Activated T-cell treated with anti-CD3 and anti-CD28 coated beads for 1 hour (primary cell): ENCODE data around the gene RAB9A.
"Not testable (repeated sequence)": the region's sequence is repeated elsewhere in the genome, so short reads cannot be mapped to it uniquely, and the experiment has no call there.

Source experiments
- DNase-seq: peaks from one replicate; pipeline ENCODE4 v3.0.0-alpha.2; 2020; ENCODE audit warnings: low read depth

The RAB9A gene

GRCh38 chrX:13702111-13702789 is 13.3 kb downstream of the RAB9A start:
- DNase-seq, result no peak

- no peak for DNase-seq
These were observed 14.2 kb downstream of the RAB9A start for GRCh38 chrX:13703135-13703534.

- no peak for DNase-seq
These were observed 14.7 kb downstream of the RAB9A start for GRCh38 chrX:13703589-13703988.

DNA sequence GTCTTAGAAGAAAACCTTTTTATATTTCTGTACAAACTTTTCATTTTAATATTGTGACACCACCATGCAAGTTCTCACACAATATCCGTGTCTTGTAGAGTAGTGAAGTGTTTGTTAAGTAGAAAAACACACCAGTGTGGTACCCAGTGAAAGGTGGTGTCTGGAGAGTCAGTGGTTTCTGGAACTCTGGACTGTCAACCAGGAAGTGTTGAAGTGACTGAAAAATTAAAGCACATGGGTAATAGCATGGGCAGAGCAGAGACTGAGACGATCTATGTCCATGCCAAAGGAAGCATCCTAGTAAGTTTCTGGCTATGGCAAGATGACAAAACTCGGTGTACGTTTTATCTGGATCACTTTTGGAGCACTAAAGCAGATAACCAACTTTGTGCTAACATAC is 22.2 kb downstream of the RAB9A start:
- DNase-seq, result no peak

DNA sequence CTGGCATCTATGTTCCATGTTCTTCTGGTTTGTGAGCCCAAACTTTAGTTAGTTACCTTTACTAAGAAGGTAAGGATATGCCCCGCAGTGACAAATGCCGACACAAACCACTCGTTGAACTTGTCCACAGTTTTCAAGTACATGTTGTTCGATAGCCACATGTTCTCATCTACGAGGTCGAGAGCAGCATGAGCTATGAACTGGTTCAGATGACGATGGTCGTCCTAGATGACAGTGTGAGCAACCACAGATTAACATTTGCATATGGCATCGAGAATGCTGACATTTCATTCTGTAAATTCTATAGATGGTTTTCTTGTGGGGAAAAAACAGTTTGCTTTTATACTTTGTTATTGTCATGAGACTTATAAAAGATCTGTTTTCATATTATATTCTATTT is 27.5 kb downstream of the RAB9A start:
- no peak for DNase-seq

- DNase-seq, result no peak
These were observed 28.0 kb downstream of the RAB9A start for GRCh38 chrX:13716905-13717304.

DNA sequence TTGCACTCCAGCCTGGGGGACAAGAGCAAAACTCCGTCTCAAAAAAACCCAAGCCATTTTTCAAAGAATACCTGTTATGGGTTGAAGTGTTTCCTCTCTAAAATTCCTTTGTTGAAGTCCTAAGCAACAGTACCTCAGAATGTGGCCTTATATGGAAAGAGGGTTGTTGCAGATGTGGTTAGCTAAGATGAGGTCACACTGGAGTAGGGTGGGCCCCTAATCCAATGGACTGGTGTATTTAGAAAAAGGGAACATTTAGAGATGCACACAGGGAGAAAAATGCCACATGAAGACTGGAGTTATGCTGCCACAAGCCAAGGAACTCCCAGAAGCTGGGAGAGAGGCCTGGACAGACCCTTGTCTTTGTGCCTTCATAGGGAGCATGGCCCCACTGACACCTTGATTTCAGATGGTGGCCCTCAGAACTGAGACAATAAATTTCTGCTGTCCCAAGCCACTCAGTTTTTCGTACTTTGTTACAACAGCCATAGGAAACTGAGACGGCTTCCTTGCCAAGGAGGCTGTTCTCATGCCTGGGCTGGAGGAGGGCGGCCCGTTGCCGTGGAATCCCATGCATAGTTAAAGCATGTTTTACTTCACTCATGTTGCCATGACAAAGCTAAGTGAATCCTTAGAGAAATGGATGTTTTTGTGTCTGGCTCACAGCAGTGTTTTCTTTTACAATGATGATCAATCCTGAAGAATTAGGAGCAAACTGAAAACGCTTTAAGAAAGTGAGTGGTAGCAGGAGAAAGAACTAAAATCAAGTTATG is 29.0 kb downstream of the RAB9A start:
- DNase-seq, result no peak

- no peak for DNase-seq
These were observed 30.4 kb downstream of the RAB9A start for GRCh38 chrX:13719192-13719856.

DNA sequence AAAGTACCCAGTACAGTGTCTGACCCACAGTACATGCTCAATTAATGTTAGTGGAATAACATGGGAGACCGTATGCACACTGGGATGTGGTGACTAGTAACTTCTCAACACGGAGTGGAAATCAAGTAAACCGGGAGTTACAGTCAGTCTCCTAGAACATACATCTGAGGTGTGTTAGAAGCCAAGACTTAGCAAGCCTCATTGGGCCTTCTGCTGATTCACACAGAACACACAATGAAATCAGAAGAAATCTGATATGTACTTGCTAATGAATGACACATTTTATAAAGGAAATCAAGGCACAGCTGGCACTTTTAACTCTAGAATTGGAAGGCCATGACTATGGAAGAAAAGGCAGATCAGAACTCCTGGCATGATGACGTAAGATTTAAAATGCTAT is 32.4 kb downstream of the RAB9A start:
- DNase-seq, result no peak

DNA sequence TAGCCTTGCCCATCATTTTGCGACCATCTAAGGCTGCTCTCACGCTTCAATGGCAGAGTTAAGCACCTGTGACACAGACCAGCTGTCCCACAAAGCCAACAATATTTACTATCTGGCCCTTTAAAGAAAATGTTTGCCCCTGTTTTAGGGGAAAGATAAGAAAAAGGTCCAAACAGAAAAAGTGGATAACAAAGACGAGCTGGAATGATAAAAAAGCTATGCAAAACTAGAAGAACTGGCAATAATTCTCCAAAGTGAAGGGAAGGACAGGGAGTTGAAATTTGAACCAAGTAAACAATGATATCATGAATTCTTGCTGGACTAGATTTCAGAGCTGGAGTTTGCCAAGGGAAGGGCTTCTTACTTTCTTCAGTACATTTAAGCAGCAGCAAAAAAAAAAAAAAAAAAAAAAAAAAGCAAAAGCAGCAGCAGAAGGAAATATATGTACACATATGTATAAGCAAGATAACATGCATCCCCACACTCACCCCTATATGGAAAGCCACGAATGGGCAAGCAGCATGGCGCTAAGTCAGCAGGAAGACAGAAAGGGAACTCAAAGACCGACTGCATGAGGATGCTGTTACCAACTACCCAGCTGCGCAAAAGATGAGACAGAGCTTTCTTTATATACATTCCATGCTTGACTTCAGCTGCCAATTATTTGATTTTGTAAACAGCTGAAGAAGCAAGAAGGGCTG is 33.0 kb downstream of the RAB9A start:
- DNase-seq, result no peak

DNA sequence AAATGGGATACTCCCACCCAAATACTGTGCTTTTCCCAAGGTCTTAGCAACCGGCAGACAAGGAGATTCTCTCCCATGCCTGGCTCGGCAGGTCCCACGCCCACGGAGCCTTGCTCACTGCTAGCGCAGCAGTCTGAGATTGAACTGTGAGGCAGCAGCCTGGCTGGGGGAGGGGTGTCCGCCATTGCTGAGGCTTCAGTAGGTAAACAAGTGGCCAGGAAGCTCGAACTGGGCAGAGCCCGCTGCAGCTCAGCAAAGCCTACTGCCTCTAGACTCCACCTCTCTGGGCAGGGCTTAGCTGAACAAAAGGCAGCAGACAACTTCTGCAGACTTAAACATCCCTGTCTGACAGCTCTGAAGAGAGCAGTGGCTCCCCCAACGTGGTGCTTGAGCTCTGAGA is 36.0 kb downstream of the RAB9A start:
- DNase-seq, result peak; percentile 9

DNA sequence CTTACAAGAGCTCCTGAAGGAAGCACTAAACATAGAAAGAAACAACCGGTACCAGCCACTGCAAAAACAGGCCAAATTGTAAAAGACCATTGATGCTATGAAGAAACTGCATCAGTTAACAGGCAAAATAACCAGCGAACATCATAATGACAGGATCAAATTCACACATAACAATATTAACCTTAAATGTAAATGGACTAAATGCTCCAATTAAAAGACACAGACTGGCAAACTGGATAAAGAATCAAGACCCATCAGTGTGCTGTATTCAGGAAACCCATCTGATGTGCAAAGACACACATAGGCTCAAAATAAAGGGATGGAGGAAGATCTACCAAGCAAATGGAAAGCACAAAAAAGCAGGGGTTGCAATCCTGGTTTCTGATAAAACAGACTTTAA is 37.7 kb downstream of the RAB9A start:
- DNase-seq, result not testable (repeated sequence)

GRCh38 chrX:13730523-13730922 is 41.6 kb downstream of the RAB9A start:
- DNase-seq, result not testable (repeated sequence)

DNA sequence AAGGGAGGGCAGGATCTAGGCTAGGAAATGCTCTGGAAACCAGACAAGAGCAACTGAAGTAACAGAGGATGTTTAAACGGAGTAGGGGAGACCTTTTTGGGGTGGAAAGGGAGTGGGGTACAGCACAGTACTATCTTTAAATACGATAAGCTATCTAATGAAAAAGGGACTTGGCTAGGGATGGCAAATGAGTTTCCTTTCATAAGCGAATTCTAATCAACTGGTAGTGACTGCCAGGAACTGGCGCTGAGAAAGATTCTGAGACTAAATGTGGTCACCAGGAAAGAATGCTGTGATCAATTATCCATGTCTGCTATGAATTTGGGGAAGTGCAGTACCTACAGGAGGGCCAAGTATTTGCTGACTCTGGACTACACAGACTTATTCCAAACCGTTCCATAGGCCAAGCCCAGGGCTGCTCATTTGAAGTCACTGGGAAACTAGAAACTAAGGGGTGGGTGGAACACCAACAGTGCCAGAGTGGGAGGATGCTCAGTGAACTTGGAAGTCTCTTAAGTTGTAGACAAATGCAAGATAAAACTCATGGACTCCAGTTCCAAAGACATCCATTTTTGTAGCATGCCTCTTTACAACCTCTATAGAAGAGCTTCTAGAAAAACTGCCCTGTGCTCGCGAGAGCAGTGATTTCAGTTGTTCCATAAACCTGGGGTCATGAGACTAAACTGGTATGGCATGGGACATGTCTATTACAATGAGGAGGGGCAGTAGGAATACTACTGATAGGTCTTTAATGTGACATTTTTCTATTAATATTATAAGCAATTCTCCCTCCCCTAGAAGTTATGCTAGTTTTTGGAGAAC is 43.5 kb downstream of the RAB9A start:
- no peak for DNase-seq

- DNase-seq, result no peak
These were observed 44.6 kb downstream of the RAB9A start for GRCh38 chrX:13733506-13733905.

GRCh38 chrX:13734278-13735172 is 45.6 kb downstream of the RAB9A start, which contains the start of the genes OFD1 and TRAPPC2:
Gene OFD1, plus strand, starts transcription at chrX:13734748. Its CDS starts 324 bp downstream, at chrX:13735072.
Gene TRAPPC2, minus strand, starts transcription at chrX:13734620. Its CDS starts 14,657 bp downstream, at chrX:13719963.
- DNase-seq, result peak; percentile 75

DNA sequence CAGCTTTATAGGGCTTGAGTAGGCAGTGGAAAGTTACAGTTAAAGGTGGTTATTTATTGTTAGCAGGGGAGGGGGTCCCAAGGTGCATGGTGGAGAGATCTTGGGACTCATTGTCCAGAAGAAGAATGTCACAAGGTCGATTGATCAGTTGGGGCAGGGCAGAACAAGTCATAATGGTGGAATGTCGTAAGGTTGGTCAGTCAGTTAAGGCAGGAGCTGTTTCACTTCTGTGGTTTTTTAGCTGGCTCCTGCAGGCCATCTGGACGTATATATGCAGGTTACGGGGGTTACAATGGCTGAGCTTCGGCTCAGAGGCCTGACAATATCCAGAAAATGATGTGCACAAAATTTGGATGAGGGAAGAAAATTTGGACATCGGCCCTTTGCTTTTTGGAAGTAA is 52.8 kb downstream of the RAB9A start:
- no peak for DNase-seq

DNA sequence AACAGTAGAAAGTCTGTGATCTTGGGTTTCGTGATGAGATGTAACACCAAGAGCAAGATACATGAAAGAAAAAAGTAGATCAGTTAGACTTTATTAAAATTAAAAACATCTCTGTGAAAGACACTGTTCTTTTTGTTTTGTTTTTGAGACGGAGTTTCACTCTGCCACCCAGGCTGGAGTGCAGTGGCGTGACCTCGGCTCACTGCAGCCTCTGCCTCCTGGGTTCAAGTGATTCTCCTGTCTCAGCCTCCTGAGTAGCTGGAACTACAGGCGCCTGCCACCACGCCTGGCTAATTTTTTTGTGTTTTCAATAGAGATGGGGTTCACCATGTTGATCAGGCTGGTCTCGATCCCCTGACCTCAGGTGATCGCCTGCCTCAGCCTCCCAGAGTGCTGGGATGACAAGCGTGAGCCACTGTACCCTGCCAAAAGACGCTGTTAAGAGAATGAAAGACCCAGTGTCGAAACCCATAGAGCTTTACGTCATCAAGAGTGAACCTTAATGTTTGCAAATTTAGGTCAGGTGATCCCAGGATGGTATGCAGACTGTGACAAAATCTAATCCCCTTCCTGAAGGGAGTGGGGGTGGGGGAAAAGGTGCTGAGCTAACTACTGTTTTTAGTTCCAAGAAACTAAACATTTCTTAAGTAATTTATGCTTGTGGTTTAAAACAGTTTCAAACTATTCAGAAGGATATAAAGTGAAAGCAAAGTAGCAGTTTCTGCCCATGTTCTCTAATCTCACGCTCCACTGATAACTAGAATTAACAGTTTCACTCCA is 53.7 kb downstream of the RAB9A start:
- no peak for DNase-seq

DNA sequence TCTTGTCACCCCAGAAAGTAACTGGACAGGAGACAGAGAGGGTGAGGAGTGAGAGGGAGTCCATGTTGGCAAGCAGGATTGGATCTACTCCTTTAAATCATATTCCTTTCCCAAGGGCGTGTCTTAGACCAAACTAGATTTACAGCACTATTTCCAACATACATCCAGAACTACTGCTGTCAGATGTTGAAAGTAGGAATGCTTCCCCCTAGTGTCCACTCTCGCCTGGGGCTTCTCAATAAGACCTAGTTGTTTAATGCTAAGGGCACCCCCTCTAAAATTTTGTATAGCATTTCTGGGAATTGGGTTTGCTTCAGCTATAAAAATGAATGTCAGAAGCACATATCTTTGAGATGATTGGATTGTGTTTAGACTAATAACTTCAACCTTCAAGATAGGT is 58.9 kb downstream of the RAB9A start:
- no peak for DNase-seq

- no peak for DNase-seq
These were observed 59.6 kb downstream of the RAB9A start for GRCh38 chrX:13748486-13748885.
